HepG2 (cell line): ENCODE results near the gene CDK9. TPM values are rescaled to one million over a fixed set of nuclear protein-coding genes. Genes with fewer than 3 reads are reported as not detected.

Experiments
- ATAC-seq: fragments of 200-7000 bp; cut with Tn5 transposase; 3 replicates; pipeline ENCODE4 v1.9.1; 2020; ENCODE audit warnings: mild to moderate bottlenecking, moderate library complexity
- BruUV-seq: library from RNA; stranded (reverse); fragments of 400-500 nt; replicated peaks from 2 replicates; lab custom pipeline; 2021; lab: Mats Ljungman, UMichigan
- CTCF ChIA-PET: fragments of 300-600 bp; formaldehyde crosslinking; extraction: SDS; loops from one replicate; lab custom pipeline; 2021; ENCODE audit warnings: low total read pairs, inconsistent platforms, low intra/inter-chr PET ratio; lab: Yijun Ruan, JAX
- POLR2A ChIA-PET: fragments of 350-600 bp; sonication (Branson Sonifier 250); formaldehyde crosslinking; loops from one replicate; lab custom pipeline; 2020; ENCODE audit warnings: antibody characterized with exemption, inconsistent platforms; lab: Yijun Ruan, JAX
- DNase-seq: peaks from one replicate; pipeline ENCODE4 v3.0.0-alpha.2; 2015; ENCODE audit warnings: low spot score
- FAIRE-seq: peaks from 3 replicates; lab custom pipeline; 2011; peaks lifted over from hg19 to GRCh38; lab: Jason Lieb, UNC
- H2AFZ ChIP-seq: one replicate; pipeline ENCODE4 v1.6.1; 2011; ENCODE audit warnings: low read length, inconsistent platforms
- H3K27ac ChIP-seq: fragments of 300-600 bp; 3 replicates; pipeline ENCODE4 v1.8.0; 2011; ENCODE audit warnings: mixed run types, mild to moderate bottlenecking, mixed read lengths, low read length, inconsistent platforms; ENCODE audit not compliant: insufficient read depth; ENCODE audit errors: extremely low read length
- H3K27me3 ChIP-seq, 2 experiments: fragments of 200-600 bp in 1 of 2; 2 replicates in 1 of 2; 3 replicates in 1 of 2; pipeline versions ENCODE4 v1.6.0 to v1.8.0; 2011; ENCODE audit warnings: low read length in 2 of 2, mild to moderate bottlenecking in 2 of 2, moderate library complexity in 2 of 2, inconsistent platforms in 1 of 2; ENCODE audit not compliant: insufficient read depth in 2 of 2, control insufficient read depth in 1 of 2
- H3K36me3 ChIP-seq, 2 experiments: fragments of 200-600 bp in 1 of 2; replicated peaks in 1 of 2; 2 replicates in 1 of 2; 3 replicates in 1 of 2; pipeline versions ENCODE4 v1.5.1 to v1.8.0; 2011; ENCODE audit warnings: low read length in 2 of 2, inconsistent platforms in 1 of 2; ENCODE audit not compliant: insufficient read depth in 2 of 2, control insufficient read depth in 1 of 2
- H3K4me1 ChIP-seq: 2 replicates; pipeline ENCODE4 v1.5.1; 2012; ENCODE audit warnings: low read length, inconsistent platforms; ENCODE audit not compliant: insufficient read depth
- H3K4me2 ChIP-seq: 2 replicates; pipeline ENCODE4 v1.6.0; 2011; ENCODE audit warnings: low read depth, low read length, inconsistent platforms
- H3K4me3 ChIP-seq, 3 experiments: fragments of 200-600 bp in 1 of 3; sonication (generic), shearing (Covaris generic) in 1 of 3; replicated peaks in 1 of 3; 2 replicates each; pipeline ENCODE4 v1.5.1; 2011 to 2016; ENCODE audit warnings: low read length in 3 of 3, inconsistent platforms in 2 of 3, low read depth in 2 of 3, mild to moderate bottlenecking in 2 of 3, control low read depth in 1 of 3, mixed read lengths in 1 of 3; ENCODE audit not compliant: insufficient read depth in 1 of 3
- H3K79me2 ChIP-seq: one replicate; pipeline ENCODE4 v1.6.1; 2011; ENCODE audit warnings: low read length, inconsistent platforms; ENCODE audit not compliant: insufficient read depth
- H3K9ac ChIP-seq: 2 replicates; pipeline ENCODE4 v1.6.0; 2011; ENCODE audit warnings: mild to moderate bottlenecking, low read depth, low read length, inconsistent platforms; ENCODE audit not compliant: insufficient read depth
- H3K9me3 ChIP-seq: 2 replicates; pipeline ENCODE4 v1.5.1; 2012; ENCODE audit warnings: mild to moderate bottlenecking, low read length
- H4K20me1 ChIP-seq: 2 replicates; pipeline ENCODE4 v1.6.0; 2011; ENCODE audit warnings: inconsistent platforms, mild to moderate bottlenecking, low read length, moderate library complexity; ENCODE audit not compliant: insufficient read depth
- HMGXB3 ChIP-seq: sonication (generic); formaldehyde crosslinking; IDR thresholded peaks from 2 replicates; pipeline ENCODE4 v1.4.0; 2020; ENCODE audit warnings: missing genetic modification reagents, borderline replicate concordance
- MXI1 ChIP-seq: IDR thresholded peaks from 3 replicates; pipeline ENCODE4 v1.6.1; 2012; ENCODE audit warnings: low read depth, low read length, inconsistent platforms, borderline replicate concordance
- NFKB2 ChIP-seq: sonication (generic); formaldehyde crosslinking; IDR thresholded peaks from 2 replicates; pipeline ENCODE4 v1.4.0; 2020; ENCODE audit warnings: missing genetic modification reagents, borderline replicate concordance
- SMARCE1 ChIP-seq: fragments of 450-650 bp; IDR thresholded peaks from 2 replicates; pipeline ENCODE4 v1.6.1; 2017; ENCODE audit warnings: borderline replicate concordance
- SP2 ChIP-seq: sonication (generic); formaldehyde crosslinking; IDR thresholded peaks from 2 replicates; pipeline ENCODE4 v1.5.1; 2020; ENCODE audit warnings: mild to moderate bottlenecking, missing genetic modification reagents
- TP53 ChIP-seq: sonication (generic); formaldehyde crosslinking; conservative IDR thresholded peaks from 2 replicates; pipeline ENCODE4 v1.4.0; 2020; ENCODE audit warnings: missing genetic modification reagents
- ZFP36L2 ChIP-seq: sonication (generic); formaldehyde crosslinking; IDR thresholded peaks from 2 replicates; pipeline ENCODE4 v1.4.0; 2020; ENCODE audit warnings: missing genetic modification reagents
- ZNF143 ChIP-seq: sonication (generic); formaldehyde crosslinking; IDR thresholded peaks from 2 replicates; pipeline ENCODE4 v1.4.0; 2020; ENCODE audit warnings: missing genetic modification reagents
- ZNF547 ChIP-seq: sonication (generic); formaldehyde crosslinking; IDR thresholded peaks from 2 replicates; pipeline ENCODE4 v1.5.1; 2020; ENCODE audit warnings: mild to moderate bottlenecking, missing genetic modification reagents
- ZNF75D ChIP-seq: sonication (generic); formaldehyde crosslinking; IDR thresholded peaks from 2 replicates; pipeline ENCODE4 v1.8.1; 2023; ENCODE audit warnings: missing genetic modification reagents, mild to moderate bottlenecking, borderline replicate concordance
- WGBS: methylation state at CpG from one replicate; pipeline ENCODE4 v1.1.6; 2017; ENCODE audit warnings: low lambda C conversion rate; 5-methylcytosine and 5-hydroxymethylcytosine counted together
- in situ Hi-C: cut with HindIII; loops from 2 replicates; pipeline ENCODE4 v1.10.0; 2017; ENCODE audit warnings: low pct_unique_long_range_greater_than_20kb; ENCODE audit not compliant: extremely low pct_ligation_motif_present
- intact Hi-C: fragments of 100-400 bp; cut with micrococcal nuclease; formaldehyde crosslinking; loops from one replicate; pipeline ENCODE4 v1.10.0; 2022; ENCODE audit not compliant: unreplicated experiment
- polyA plus RNA-seq, 8 experiments: library from polyadenylated mRNA; depleted of rRNA in 3 of 8; stranded (reverse) in 7 of 8; unstranded in 1 of 8; fragments of >200 nt; fragmentation: Illumina TruSeq in 4 of 8; extraction: Trizol in 4 of 8; gene quantifications; 2 replicates each; pipeline versions ENCODE4 v1.2.1 to v1.2.3, GENCODE V29; 2011 to 2016; ENCODE audit warnings: low read depth in 4 of 8, missing spikeins in 1 of 8, mixed read lengths in 1 of 8; ENCODE audit not compliant: insufficient read depth in 1 of 8
- total RNA-seq, 5 experiments: library from RNA; depleted of rRNA; stranded (reverse); fragments of >200 nt; fragmentation: Illumina TruSeq; extraction: Trizol; gene quantifications; 2 replicates each; pipeline ENCODE4 v1.2.3, GENCODE V29; 2016; ENCODE audit warnings: low read depth in 1 of 5
- TF ChIP-seq, protein P1 (sequence below): sonication (generic); formaldehyde crosslinking; IDR thresholded peaks from 2 replicates; pipeline ENCODE4 v1.4.0; 2020; ENCODE audit warnings: mild to moderate bottlenecking, missing genetic modification reagents

The CDK9 gene
- total and polyA plus RNA-seq, 2 of the 13 experiments (the other 11 are each of a cell fraction or from before 2014, with no cell fraction given) = 16.8 to 21.5 TPM

GRCh38 chr9:127778280-127779135 is 7.3 kb upstream of the CDK9 start, which contains the start of gene SH2D3C:
TSS of gene SH2D3C (minus strand) at chr9:127778666. CDS start at chr9:127778627, 39 bp downstream.
- no peak for FAIRE-seq
- in situ Hi-C loops = no loop called here
- peak; percentile 15; the same call in 2 of the 3 replicates for ATAC-seq

More at GRCh38 chr9:127778280-127779135, 7.3 kb upstream of the CDK9 start, which contains the start of gene SH2D3C:
- WGBS = 10% methylated on average over 10 of the region's 13 CpGs
- CTCF ChIA-PET = no interaction called here
- H3K27me3 ChIP-seq = peaks cover 1 to 42% of the 10 kb centered on the region in 2 experiments; a peak in 3 of 5 replicates
- H3K4me1 ChIP-seq = peaks cover 24% of the 10 kb centered on the region
- H3K79me2 ChIP-seq = no peaks in the 10 kb centered on the region
- POLR2A ChIA-PET = no interaction called here
- H3K9ac ChIP-seq = no peak within 1 kb of the TSS
- BruUV-seq = no TSS peak
- no peaks in the 10 kb centered on the region for H3K36me3 ChIP-seq
- DNase-seq = no peak
- no peaks in the 10 kb centered on the region for H3K9me3 ChIP-seq
- no peak for TF ChIP-seq SMARCE1
- TF ChIP-seq TP53 (CRISPR knock-in tag) = no peak
- TF ChIP-seq ZNF75D (CRISPR knock-in tag) = no peak
- no peak for TF ChIP-seq MXI1
- TF ChIP-seq SP2 (CRISPR knock-in tag) = no peak
- TF ChIP-seq HMGXB3 = no peak
- TF ChIP-seq NFKB2 (CRISPR knock-in tag) = no peak
- TF ChIP-seq ZFP36L2 (CRISPR knock-in tag) = no peak
- TF ChIP-seq ZNF547 (CRISPR knock-in tag) = no peak
- TF ChIP-seq, protein P1, sequence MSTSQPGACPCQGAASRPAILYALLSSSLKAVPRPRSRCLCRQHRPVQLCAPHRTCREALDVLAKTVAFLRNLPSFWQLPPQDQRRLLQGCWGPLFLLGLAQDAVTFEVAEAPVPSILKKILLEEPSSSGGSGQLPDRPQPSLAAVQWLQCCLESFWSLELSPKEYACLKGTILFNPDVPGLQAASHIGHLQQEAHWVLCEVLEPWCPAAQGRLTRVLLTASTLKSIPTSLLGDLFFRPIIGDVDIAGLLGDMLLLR (CRISPR knock-in tag) = no peak
- TF ChIP-seq ZNF143 (CRISPR knock-in tag) = no peak
- no peaks in the 10 kb centered on the region for H4K20me1 ChIP-seq
- intact Hi-C loops = no loop called here
- H3K4me2 ChIP-seq = no peak within 1 kb of the TSS; the same call in 1 of the 2 replicates
- no peak within 1 kb of the TSS for H3K4me3 ChIP-seq
- H2AFZ ChIP-seq = no peak within 1 kb of the TSS
- H3K27ac ChIP-seq = no peak within 1 kb of the TSS
